GM15510 (cell line): Measurements from ENCODE around the gene AP2B1.

Source experiments
- POLR2A ChIP-seq: IDR thresholded peaks from 3 replicates; pipeline ENCODE4 v1.6.1; 2011; ENCODE audit warnings: borderline replicate concordance; ENCODE audit not compliant: insufficient read length; ENCODE audit errors: extremely low read depth

Gene AP2B1

GRCh38 chr17:35605678-35606077 lies 18.6 kb downstream of the AP2B1 start:
- TF ChIP-seq POLR2A: no peak

GRCh38 chr17:35607239-35607847 lies 20.2 kb downstream of the AP2B1 start:
- no peak for TF ChIP-seq POLR2A

GRCh38 chr17:35609831-35610230 lies 22.7 kb downstream of the AP2B1 start:
- TF ChIP-seq POLR2A: no peak

- TF ChIP-seq POLR2A: no peak
Observed at GRCh38 chr17:35612924-35613521, 25.9 kb downstream of the AP2B1 start.

- no peak for TF ChIP-seq POLR2A
Observed at GRCh38 chr17:35614810-35615209, 27.7 kb downstream of the AP2B1 start.

- no peak for TF ChIP-seq POLR2A
Observed at GRCh38 chr17:35616536-35616935, 29.4 kb downstream of the AP2B1 start.

GRCh38 chr17:35617505-35617904 lies 30.4 kb downstream of the AP2B1 start:
- no peak for TF ChIP-seq POLR2A

GRCh38 chr17:35618628-35619027 lies 31.5 kb downstream of the AP2B1 start:
- no peak for TF ChIP-seq POLR2A

- TF ChIP-seq POLR2A: no peak
Observed at GRCh38 chr17:35621768-35622167, 34.6 kb downstream of the AP2B1 start.

GRCh38 chr17:35627417-35627816 lies 40.3 kb downstream of the AP2B1 start:
- TF ChIP-seq POLR2A: no peak

GRCh38 chr17:35630530-35631148 lies 43.5 kb downstream of the AP2B1 start:
- no peak for TF ChIP-seq POLR2A

GRCh38 chr17:35641032-35641431 lies 53.9 kb downstream of the AP2B1 start:
- TF ChIP-seq POLR2A: no peak

GRCh38 chr17:35645923-35646322 lies 58.8 kb downstream of the AP2B1 start:
- no peak for TF ChIP-seq POLR2A

- no peak for TF ChIP-seq POLR2A
Observed at GRCh38 chr17:35651467-35651866, 64.3 kb downstream of the AP2B1 start.

- no peak for TF ChIP-seq POLR2A
Observed at GRCh38 chr17:35653619-35654361, 66.7 kb downstream of the AP2B1 start.
